Neural progenitor cell (in vitro differentiated cells): Measurements from ENCODE around the gene LSM3.

ENCODE experiments used
- CTCF ChIP-seq: fragments of 200-600 bp; sonication (generic); IDR thresholded peaks from 2 replicates; pipeline ENCODE4 v1.5.1; 2017; ENCODE audit warnings: antibody characterized with exemption, mild to moderate bottlenecking
- EZH2 ChIP-seq: fragments of 200-600 bp; sonication (generic); IDR thresholded peaks from 2 replicates; pipeline ENCODE4 v1.6.1; 2017; ENCODE audit warnings: antibody characterized with exemption, mild to moderate bottlenecking, moderate library complexity

- TF ChIP-seq CTCF (no peak), EZH2 (no peak)
Observed at GRCh38 chr3:14188041-14188754, 9.6 kb downstream of the LSM3 start.
